HG02943 (cell line): ENCODE measurements around the gene SPACA4.
A peak's percentile ranks its signal among the peaks of the same experiment; 100 is the strongest.
"Not testable (repeated sequence)": the region's sequence is repeated elsewhere in the genome, so short reads cannot be mapped to it uniquely, and the experiment has no call there.

Experiments used
- ATAC-seq: cut with Tn5 transposase; IDR thresholded peaks from one replicate; pipeline ENCODE4 v1.9.1; 2021; ENCODE audit warnings: mild to moderate bottlenecking, low read depth, moderate library complexity; ENCODE audit not compliant: unreplicated experiment

Gene SPACA4

DNA sequence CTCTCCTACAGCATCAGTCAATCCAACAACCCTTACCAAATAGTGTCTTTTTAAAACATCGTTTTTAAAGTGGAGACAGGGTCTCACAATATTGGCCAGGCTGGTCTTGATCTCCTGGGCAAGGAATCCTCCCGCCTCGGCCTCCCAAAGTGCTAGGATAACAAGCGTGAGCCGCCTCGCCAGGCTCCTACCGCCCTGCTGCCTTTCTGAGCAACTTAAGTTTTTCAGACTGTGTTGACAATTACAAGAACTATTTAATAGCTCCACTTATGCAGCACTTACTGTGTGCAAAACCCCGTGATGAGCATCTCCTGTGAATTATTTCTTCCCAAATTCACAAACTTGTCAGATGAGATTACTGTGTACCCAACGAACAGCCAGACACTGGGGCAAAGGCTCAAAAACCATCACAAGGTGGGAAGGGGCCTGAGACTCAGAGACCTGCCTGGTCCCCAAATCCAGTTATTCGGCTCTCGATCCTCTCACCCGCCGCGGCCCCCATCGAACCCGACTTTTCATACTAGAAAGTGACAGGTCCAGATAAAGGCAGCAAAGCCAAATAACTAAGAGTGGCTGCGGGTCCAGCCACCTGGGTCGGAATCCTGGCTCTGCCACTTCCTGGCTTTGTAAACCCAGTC, 11.9 kb downstream of the SPACA4 start:
- no peak for ATAC-seq

DNA sequence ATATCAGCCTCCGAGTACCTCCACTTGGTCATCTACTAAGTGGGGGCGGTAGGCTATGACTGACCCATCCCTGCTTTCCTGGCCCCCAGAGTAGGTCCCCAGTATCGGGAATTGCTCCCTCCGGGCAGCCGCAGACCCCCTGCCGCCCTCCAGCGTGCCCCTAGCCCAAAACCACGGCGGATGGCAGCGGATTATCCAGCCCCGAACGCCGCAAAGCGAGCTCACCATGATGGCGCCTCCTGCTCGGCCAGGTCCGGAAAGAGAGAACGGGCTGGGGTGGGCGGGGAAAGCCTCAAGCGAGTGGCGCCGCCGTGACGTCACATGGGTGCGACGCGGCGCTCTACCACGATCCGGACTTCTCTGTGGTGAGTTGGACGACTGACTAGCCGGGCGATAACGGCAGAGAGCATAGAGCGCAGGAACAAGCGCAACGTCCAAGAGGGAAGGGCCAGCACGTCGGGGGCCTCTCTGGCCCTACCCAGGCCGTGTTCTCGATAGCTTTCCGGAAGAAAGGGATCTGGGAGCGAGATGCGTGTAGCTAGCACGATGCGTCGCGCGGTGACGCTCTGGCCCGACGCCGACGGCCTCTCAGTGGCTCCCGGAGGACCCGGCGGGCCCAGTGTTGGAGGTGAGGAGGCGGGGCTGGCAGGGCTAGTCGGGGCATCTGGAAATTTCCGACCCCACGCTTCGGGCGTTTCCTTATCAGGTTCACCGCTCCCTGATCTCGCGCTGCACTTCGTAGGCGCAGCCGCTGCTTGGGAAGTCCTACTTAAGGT, 12.6 kb downstream of the SPACA4 start, which contains the start of the genes RPL18 and SPHK2:
Gene RPL18, minus strand, starts transcription at position 263 of the 776 bp plus-strand sequence. Its CDS starts 35 bp downstream, at position 228.
Gene SPHK2, plus strand, starts transcription at position 591 of the 776 bp plus-strand sequence. CDS start 1,009 bp downstream, outside the sequence.
- peak; percentile 86 for ATAC-seq

DNA sequence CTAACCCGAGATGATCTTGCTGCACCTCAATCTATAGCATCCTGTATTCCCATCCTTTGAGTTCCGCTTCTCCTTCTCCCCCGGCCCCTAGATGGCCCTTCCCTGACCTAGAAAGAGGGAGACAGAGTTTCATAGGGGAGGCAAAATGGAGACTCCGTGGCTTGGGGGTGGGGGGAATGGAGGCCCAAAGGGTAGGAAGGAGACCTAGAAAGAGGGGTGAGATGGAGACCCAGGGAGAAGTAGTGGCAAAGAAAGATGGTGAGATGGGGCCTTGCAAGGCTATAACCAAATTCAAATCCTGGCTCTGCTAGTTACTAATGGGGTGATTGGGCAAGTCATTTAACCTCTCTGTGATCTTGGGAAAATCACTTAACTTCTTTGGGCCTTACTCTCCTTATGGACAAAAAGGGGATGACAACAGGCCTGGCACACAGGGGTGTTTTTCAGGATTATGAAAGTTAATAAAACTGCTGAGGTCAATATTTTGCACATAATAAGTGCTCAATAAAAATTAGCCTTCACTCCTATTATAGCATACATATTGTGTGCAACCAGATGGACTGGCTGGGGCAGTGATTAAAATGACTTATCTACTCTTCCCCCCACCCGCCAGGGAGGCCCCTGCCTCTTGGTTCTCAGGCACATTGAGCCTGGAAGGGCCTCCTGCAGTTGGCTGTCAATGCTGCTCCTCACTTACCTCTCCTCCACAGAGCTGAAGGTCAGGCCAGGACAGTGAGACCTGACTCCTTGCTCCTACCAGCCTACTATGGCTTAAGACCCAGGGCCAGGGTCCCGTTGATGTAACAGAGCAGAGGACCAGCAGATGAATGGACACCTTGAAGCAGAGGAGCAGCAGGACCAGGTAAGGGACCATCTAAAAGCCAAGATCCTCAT, 13.4 kb downstream of the SPACA4 start:
- ATAC-seq = no peak

DNA sequence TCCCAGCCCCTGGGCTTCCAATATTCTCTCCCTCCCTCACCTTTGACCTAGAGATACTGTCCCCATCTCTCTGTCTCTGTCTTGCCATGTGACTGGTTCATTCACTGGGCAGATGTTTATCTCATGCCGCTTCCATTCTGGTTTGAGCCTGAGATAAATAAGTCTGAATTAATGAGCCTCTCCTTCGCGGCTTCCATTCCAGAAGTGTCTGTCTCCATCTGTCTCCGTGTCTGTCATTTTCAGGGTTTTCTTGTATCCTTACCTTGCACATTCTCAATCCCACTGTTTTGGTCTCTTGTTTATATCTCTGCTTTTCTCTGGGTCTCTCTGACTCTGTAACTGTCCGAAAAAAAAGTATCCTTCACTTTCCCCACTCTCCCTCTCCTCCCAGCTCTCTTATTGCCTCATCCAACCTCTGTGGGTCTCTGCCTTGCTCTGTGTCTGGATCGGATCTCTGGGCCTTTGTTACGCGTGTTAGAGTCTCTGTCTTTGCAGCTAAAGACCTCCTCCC, 17.1 kb downstream of the SPACA4 start:
- no peak for ATAC-seq

DNA sequence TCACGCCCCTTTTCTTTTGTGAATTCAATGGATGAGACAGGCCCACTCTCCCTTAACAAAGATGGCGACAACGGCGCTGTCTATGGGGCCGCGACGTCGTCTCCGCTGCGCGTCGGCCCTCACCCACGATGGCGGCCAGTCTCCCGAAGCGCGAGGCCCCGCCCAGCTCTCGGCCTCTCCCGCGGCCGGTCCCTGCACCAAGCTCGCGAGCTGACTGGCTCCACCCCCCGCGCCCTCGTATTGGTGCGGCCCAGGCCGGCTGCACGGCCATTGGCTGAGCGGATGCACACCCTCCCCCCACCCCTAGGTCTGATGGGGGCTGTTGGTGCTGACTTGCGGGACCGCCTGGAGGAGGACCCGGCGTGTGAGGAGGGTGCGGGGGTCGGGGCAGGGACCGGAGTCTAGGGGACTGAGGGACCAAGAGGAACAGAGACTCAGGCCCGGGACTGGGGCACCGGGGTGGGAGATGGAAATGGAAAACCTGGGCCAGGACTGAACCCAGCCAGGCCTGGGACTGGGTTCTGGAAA, 17.6 kb downstream of the SPACA4 start:
- ATAC-seq = peak; percentile 51

DNA sequence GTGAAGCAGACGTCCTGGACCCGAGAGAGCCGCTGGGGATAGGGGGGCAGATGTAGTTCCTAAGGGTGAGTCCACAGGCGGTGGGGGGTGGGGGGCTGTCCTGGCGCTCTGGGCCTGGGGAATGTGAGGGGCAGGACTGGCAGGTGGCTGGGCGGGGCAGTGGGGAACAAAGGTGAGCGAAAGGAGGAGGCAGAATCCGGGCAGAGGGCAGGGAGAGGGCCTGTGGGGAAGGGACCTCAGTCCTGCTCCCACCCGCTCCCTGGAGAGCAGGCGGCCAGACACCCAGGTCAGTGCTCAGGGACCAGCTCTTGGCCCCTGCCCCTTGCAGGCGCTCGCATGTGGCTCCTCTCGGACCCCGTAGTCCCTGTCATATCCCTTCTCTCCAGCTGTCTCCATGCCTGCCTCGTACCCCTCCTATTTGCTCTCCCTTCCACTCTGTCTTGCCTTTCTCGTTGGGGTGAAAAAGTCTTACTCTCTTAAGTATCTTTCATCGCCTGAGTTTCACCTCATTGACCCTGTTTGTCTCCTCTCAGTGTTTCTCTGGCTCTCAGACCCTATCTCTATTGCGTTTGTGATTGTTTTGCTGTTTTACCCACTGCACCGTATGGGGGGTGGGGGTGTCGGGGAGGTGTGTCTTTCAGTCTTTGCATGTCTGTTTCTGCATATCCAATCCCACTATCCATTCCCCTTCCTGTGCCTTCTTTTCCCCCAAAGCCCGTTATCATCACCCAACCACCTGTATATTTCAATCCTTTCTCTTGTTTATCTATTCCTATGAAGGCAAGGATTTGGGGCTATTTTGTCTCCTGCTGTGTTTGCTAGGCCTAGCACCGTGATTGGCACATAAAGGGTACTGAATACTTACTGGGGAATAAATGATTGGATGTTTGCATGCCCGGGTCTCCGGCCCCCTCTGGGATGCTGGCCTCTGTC, 18.5 kb downstream of the SPACA4 start:
- no peak for ATAC-seq

DNA sequence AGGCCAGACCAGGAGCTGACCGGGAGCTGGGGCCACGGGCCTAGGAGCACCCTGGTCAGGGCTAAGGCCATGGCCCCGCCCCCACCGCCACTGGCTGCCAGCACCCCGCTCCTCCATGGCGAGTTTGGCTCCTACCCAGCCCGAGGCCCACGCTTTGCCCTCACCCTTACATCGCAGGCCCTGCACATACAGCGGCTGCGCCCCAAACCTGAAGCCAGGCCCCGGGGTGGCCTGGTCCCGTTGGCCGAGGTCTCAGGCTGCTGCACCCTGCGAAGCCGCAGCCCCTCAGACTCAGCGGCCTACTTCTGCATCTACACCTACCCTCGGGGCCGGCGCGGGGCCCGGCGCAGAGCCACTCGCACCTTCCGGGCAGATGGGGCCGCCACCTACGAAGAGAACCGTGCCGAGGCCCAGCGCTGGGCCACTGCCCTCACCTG, 19.4 kb downstream of the SPACA4 start:
- no peak for ATAC-seq

DNA sequence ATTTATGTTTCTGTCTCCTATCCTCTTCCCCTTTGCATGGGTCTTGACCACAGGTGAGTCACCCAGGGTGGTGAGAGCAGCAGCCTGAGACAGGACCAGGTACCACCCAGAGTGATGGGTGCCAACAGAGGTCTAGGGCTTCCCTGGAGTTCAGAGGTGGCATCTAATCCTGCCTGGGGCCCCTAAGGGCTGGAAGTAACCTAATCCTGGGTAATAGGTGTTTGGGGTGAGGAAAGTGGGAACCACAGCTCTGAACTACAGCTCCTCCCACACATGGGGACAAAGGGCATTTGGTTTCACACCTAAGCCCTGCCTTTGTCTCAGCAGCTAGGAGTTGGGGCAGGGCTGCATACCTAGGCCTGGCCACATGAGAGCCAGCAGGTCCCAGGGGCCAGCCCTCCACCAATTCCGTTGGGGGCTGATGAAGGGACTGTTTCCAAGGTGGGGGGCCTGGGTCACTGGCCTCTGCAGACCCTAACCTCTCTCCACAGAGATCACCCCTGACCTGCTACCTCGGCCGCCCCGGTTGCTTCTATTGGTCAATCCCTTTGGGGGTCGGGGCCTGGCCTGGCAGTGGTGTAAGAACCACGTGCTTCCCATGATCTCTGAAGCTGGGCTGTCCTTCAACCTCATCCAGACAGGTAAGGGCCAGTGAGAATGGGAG, 20.8 kb downstream of the SPACA4 start:
- ATAC-seq = no peak

DNA sequence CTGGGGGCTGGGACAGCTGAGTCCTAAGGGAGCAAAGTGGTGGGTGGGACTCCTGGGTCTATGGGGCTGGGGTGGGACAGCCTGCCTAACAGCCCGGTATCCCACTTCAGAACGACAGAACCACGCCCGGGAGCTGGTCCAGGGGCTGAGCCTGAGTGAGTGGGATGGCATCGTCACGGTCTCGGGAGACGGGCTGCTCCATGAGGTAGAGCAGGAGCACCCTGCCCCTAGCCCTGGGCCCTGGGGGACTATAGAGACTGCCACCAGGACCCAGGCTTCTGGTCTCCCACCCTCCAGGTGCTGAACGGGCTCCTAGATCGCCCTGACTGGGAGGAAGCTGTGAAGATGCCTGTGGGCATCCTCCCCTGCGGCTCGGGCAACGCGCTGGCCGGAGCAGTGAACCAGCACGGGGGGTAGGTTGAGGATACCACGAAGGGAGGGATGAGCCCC, 21.3 kb downstream of the SPACA4 start:
- ATAC-seq = no peak

DNA sequence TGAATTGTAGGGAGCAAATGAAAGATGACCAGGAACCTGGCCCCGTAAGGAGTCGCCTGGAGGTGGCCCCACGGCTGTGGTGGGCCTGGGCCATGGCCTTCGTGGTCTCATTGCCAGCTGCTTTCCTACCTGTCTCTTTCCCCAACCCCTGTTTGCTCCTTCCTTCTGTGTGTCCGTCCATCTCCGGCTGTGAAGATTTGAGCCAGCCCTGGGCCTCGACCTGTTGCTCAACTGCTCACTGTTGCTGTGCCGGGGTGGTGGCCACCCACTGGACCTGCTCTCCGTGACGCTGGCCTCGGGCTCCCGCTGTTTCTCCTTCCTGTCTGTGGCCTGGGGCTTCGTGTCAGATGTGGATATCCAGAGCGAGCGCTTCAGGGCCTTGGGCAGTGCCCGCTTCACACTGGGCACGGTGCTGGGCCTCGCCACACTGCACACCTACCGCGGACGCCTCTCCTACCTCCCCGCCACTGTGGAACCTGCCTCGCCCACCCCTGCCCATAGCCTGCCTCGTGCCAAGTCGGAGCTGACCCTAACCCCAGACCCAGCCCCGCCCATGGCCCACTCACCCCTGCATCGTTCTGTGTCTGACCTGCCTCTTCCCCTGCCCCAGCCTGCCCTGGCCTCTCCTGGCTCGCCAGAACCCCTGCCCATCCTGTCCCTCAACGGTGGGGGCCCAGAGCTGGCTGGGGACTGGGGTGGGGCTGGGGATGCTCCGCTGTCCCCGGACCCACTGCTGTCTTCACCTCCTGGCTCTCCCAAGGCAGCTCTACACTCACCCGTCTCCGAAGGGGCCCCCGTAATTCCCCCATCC, 22.1 kb downstream of the SPACA4 start:
- ATAC-seq = no peak

DNA sequence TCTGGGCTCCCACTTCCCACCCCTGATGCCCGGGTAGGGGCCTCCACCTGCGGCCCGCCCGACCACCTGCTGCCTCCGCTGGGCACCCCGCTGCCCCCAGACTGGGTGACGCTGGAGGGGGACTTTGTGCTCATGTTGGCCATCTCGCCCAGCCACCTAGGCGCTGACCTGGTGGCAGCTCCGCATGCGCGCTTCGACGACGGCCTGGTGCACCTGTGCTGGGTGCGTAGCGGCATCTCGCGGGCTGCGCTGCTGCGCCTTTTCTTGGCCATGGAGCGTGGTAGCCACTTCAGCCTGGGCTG, 22.7 kb downstream of the SPACA4 start:
- ATAC-seq = no peak

DNA sequence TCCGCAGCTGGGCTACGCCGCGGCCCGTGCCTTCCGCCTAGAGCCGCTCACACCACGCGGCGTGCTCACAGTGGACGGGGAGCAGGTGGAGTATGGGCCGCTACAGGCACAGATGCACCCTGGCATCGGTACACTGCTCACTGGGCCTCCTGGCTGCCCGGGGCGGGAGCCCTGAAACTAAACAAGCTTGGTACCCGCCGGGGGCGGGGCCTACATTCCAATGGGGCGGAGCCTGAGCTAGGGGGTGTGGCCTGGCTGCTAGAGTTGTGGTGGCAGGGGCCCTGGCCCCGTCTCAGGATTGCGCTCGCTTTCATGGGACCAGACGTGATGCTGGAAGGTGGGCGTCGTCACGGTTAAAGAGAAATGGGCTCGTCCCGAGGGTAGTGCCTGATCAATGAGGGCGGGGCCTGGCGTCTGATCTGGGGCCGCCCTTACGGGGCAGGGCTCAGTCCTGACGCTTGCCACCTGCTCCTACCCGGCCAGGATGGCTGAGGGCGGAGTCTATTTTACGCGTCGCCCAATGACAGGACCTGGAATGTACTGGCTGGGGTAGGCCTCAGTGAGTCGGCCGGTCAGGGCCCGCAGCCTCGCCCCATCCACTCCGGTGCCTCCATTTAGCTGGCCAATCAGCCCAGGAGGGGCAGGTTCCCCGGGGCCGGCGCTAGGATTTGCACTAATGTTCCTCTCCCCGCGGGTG, 23.2 kb downstream of the SPACA4 start:
- no peak for ATAC-seq

DNA sequence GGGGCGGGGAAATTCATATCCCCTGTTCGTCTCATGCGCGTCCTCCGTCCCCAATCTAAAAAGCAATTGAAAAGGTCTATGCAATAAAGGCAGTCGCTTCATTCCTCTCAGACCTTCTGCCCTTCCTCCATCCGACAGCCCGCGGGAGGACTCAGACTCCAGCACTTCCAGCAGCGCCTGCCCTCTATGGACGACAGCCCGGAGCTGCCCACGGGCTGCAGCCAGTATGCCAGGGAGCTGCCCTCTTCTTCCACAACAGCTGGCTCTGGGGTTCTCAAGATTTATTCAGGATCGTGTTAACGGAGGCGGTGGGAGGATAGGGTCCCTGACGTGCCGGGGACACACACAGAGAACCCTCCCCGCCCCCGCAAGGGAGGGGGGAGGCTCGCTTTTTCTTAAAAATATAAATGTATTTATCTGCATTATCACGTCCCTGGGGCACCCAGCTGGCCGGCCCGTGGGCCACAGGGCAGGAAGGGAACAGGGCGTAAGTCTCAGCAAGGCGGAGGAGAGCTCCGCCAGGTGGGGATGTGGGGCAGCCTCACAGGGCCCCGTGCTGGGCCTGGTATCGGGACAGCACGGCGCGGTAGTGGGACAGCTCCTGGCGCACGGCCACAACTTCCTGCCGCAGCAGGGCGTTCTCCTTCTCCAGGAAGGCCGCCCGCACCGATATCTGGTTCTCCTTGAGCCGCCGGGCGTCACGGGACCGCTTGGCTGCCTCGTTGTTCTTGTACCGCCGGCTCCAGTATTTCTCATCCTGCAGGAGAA, 23.9 kb downstream of the SPACA4 start:
- no peak for ATAC-seq

DNA sequence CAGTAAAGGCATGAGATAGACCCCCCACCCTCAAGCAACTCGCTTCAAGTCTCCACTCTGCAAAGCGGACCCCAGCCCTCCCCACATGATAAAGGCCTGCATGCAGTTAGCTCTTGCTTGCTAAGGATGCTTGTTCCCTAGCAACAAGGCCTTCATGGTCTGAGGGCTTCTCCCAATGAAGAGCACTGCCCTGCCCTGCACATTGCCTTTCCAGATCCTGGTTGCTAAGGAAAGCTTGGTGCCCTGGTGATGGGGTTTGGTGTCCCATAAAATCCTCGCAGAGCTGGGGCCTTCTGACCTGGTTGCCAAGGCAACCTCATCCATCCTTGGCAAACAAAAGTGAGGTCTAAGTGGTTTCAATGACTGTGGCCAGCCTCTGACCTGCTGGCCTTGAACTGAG, 24.7 kb downstream of the SPACA4 start:
- ATAC-seq = no peak

DNA sequence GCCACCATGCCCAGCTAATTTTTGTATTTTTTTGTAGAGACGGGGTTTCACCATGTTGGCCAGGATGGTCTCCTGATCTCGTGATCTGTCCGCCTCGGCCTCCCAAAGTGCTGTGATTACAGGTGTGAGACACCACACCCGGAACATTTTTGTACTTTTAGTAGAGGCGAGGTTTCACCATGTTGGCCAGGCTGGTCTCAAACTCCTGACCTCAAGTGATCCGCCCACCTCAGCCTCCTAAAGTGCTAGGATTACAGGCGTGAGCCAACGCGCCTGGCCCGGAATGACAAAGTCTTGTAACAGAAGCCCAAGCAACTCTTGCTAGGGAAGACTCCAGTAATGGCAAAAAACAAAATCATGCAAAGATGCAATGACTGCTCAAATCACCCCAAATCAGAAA, 25.7 kb downstream of the SPACA4 start:
- not testable (repeated sequence) for ATAC-seq

DNA sequence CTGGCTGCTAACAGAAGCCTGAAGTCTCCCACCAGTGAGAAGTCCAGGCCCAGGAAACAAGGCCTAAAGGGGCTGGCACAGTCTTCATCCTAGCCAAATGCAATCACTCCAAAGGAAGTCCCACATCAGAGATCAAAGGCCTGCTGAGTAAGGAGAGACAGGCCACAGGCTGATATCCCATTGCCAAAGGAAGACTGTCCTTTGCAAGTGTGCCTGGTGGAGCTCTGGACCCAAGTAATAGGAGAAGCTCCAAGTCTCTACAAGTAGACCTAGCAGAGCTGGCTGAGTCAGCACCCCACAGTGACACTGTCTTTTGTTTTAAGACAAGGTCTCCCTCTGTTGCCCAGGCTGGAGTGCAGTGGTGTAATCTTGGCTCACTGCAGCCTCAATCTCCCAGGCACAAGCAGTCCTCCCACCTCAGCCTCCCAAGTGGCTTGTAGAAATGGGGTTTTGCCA, 26.2 kb downstream of the SPACA4 start:
- ATAC-seq = no peak
